HG02571 (cell line): ENCODE results near the gene SMIM36.
"Not testable (repeated sequence)": the region's sequence is repeated elsewhere in the genome, so short reads cannot be mapped to it uniquely, and the experiment has no call there.

Experiments
- ATAC-seq: cut with Tn5 transposase; IDR thresholded peaks from one replicate; pipeline ENCODE4 v1.9.1; 2021; ENCODE audit warnings: mild to moderate bottlenecking, moderate library complexity; ENCODE audit not compliant: unreplicated experiment

The SMIM36 gene

GRCh38 chr17:55507669-55508068 is 3.6 kb downstream of the SMIM36 start:
- ATAC-seq: not testable (repeated sequence)

GRCh38 chr17:55501626-55502025 is 9.6 kb downstream of the SMIM36 start:
- not testable (repeated sequence) for ATAC-seq

- no peak for ATAC-seq
Observed at GRCh38 chr17:55500103-55500502, 11.1 kb downstream of the SMIM36 start.

- ATAC-seq: no peak
Observed at GRCh38 chr17:55496094-55496881, 15.0 kb downstream of the SMIM36 start.

- no peak for ATAC-seq
Observed at GRCh38 chr17:55495239-55495638, 16.0 kb downstream of the SMIM36 start.

GRCh38 chr17:55492781-55493341 is 18.4 kb downstream of the SMIM36 start:
- ATAC-seq: no peak

- ATAC-seq: no peak
Observed at GRCh38 chr17:55490376-55490775, 20.9 kb downstream of the SMIM36 start.

GRCh38 chr17:55487695-55488432 is 23.4 kb downstream of the SMIM36 start:
- ATAC-seq: no peak

GRCh38 chr17:55484575-55484974 is 26.7 kb downstream of the SMIM36 start:
- no peak for ATAC-seq

- ATAC-seq: no peak
Observed at GRCh38 chr17:55482591-55483389, 28.5 kb downstream of the SMIM36 start.

GRCh38 chr17:55480631-55481315 is 30.5 kb downstream of the SMIM36 start:
- no peak for ATAC-seq

GRCh38 chr17:55479903-55480302 is 31.3 kb downstream of the SMIM36 start:
- ATAC-seq: no peak

GRCh38 chr17:55478971-55479370 is 32.3 kb downstream of the SMIM36 start:
- no peak for ATAC-seq

- no peak for ATAC-seq
Observed at GRCh38 chr17:55466671-55467070, 44.6 kb downstream of the SMIM36 start.

- not testable (repeated sequence) for ATAC-seq
Observed at GRCh38 chr17:55465771-55466170, 45.5 kb downstream of the SMIM36 start.

GRCh38 chr17:55463600-55463999 is 47.7 kb downstream of the SMIM36 start:
- peak; percentile 67 for ATAC-seq

GRCh38 chr17:55462711-55463110 is 48.5 kb downstream of the SMIM36 start:
- no peak for ATAC-seq

- ATAC-seq: no peak
Observed at GRCh38 chr17:55462234-55462633, 49.0 kb downstream of the SMIM36 start.

- no peak for ATAC-seq
Observed at GRCh38 chr17:55458978-55459377, 52.3 kb downstream of the SMIM36 start.

GRCh38 chr17:55458287-55458900 is 52.9 kb downstream of the SMIM36 start:
- no peak for ATAC-seq
